GM11168 (cell line): ENCODE data around the gene SLC25A14.
"Not testable (repeated sequence)": the region's sequence is repeated elsewhere in the genome, so short reads cannot be mapped to it uniquely, and the experiment has no call there.

Experiments
- in situ Hi-C: fragments of 300-500 bp; cut with MboI; formaldehyde crosslinking; loops from one replicate; pipeline ENCODE4 v1.12.0; 2022; ENCODE audit warnings: low sequenced_read_pairs; ENCODE audit not compliant: unreplicated experiment

Gene SLC25A14

GRCh38 chrX:130352050-130352449, 12.3 kb downstream of the SLC25A14 start:
- in situ Hi-C loops, result not testable (repeated sequence)

GRCh38 chrX:130376077-130376476, 36.4 kb downstream of the SLC25A14 start:
- in situ Hi-C loops, result no loop called here

- in situ Hi-C loops, result no loop called here
Observed at GRCh38 chrX:130378024-130378669, 38.4 kb downstream of the SLC25A14 start.

GRCh38 chrX:130385520-130385919, 45.8 kb downstream of the SLC25A14 start, which contains the start of gene GPR119:
Gene GPR119 (minus strand): TSS chrX:130385674. CDS start chrX:130385447, 227 bp downstream.
- in situ Hi-C loops, result no loop called here

GRCh38 chrX:130386408-130386808, 46.7 kb downstream of the SLC25A14 start:
- in situ Hi-C loops, result no loop called here

- in situ Hi-C loops, result no loop called here
Observed at GRCh38 chrX:130393451-130394074, 53.8 kb downstream of the SLC25A14 start.

GRCh38 chrX:130395341-130395740, 55.6 kb downstream of the SLC25A14 start:
- in situ Hi-C loops, result no loop called here

- in situ Hi-C loops, result no loop called here
Observed at GRCh38 chrX:130401415-130402207, 61.9 kb downstream of the SLC25A14 start, which contains the start of gene RBMX2. Gene RBMX2 (plus strand): TSS chrX:130401987. CDS start chrX:130402033, 46 bp downstream.

GRCh38 chrX:130402208-130402684, 62.5 kb downstream of the SLC25A14 start:
- in situ Hi-C loops, result no loop called here

- in situ Hi-C loops, result no loop called here
Observed at GRCh38 chrX:130413415-130413814, 73.7 kb downstream of the SLC25A14 start.

GRCh38 chrX:130414800-130415199, 75.1 kb downstream of the SLC25A14 start:
- in situ Hi-C loops, result no loop called here

- in situ Hi-C loops, result no loop called here
Observed at GRCh38 chrX:130415201-130415600, 75.5 kb downstream of the SLC25A14 start.

GRCh38 chrX:130416785-130417184, 77.1 kb downstream of the SLC25A14 start:
- in situ Hi-C loops, result no loop called here

- in situ Hi-C loops, result no loop called here
Observed at GRCh38 chrX:130418066-130418465, 78.3 kb downstream of the SLC25A14 start.

- in situ Hi-C loops, result no loop called here
Observed at GRCh38 chrX:130418740-130419139, 79.0 kb downstream of the SLC25A14 start.

- in situ Hi-C loops, result no loop called here
Observed at GRCh38 chrX:130419263-130419662, 79.5 kb downstream of the SLC25A14 start.
